NCI-H2029 (cell line): ENCODE data around the gene PROCA1.
"Not testable (repeated sequence)": the region's sequence is repeated elsewhere in the genome, so short reads cannot be mapped to it uniquely, and the experiment has no call there.

Source experiments
- DNase-seq: peaks from one replicate; lab custom pipeline; 2025; lab: John Stamatoyannopoulos, UW

Gene PROCA1

GRCh38 chr17:28744104-28744971 lies 32.6 kb upstream of the PROCA1 start:
- no peak for DNase-seq

GRCh38 chr17:28743243-28744103 lies 31.8 kb upstream of the PROCA1 start, which contains the start of gene TRAF4:
TRAF4 (plus strand) TSS chr17:28744011; CDS start chr17:28744113, 102 bp downstream.
- peak; percentile 64 for DNase-seq

- DNase-seq: no peak
These were observed 30.0 kb upstream of the PROCA1 start for GRCh38 chr17:28741358-28742349.

GRCh38 chr17:28740406-28741357 lies 29.0 kb upstream of the PROCA1 start:
- no peak for DNase-seq

- no peak for DNase-seq
These were observed 27.1 kb upstream of the PROCA1 start for GRCh38 chr17:28738680-28739384.

- DNase-seq: no peak
These were observed 26.3 kb upstream of the PROCA1 start for GRCh38 chr17:28737770-28738679.

- no peak for DNase-seq
These were observed 25.6 kb upstream of the PROCA1 start for GRCh38 chr17:28737316-28737715.

GRCh38 chr17:28735913-28736769 lies 24.5 kb upstream of the PROCA1 start:
- not testable (repeated sequence) for DNase-seq

GRCh38 chr17:28735242-28735722 lies 23.6 kb upstream of the PROCA1 start:
- no peak for DNase-seq

- no peak for DNase-seq
These were observed 23.1 kb upstream of the PROCA1 start for GRCh38 chr17:28734712-28735241.

- DNase-seq: no peak
These were observed 21.7 kb upstream of the PROCA1 start for GRCh38 chr17:28733346-28733745.

GRCh38 chr17:28729950-28730330 lies 18.3 kb upstream of the PROCA1 start:
- no peak for DNase-seq

- peak; percentile 86 for DNase-seq
These were observed 16.9 kb upstream of the PROCA1 start, which contains the start of gene NEK8 for GRCh38 chr17:28728364-28729200. NEK8 (plus strand) TSS chr17:28728788; CDS start chr17:28728814, 26 bp downstream.

GRCh38 chr17:28726627-28727491 lies 15.2 kb upstream of the PROCA1 start:
- peak; percentile 89 for DNase-seq

- no peak for DNase-seq
These were observed 14.5 kb upstream of the PROCA1 start, which contains the start of gene TLCD1 for GRCh38 chr17:28726226-28726626. TLCD1 (minus strand) TSS chr17:28726233; CDS start chr17:28726097, 136 bp downstream.
